Ishikawa (cell line): ENCODE results near the gene C12orf42.

ENCODE experiments used
- CEBPB ChIP-seq: IDR thresholded peaks from 2 replicates; pipeline ENCODE4 v1.6.1; 2012
- CREB1 ChIP-seq: IDR thresholded peaks from 2 replicates; pipeline ENCODE4 v1.6.1; 2012; ENCODE audit warnings: low read depth
- EGR1 ChIP-seq: IDR thresholded peaks from 2 replicates; pipeline ENCODE4 v1.6.1; 2012
- EP300 ChIP-seq: IDR thresholded peaks from 2 replicates; pipeline ENCODE4 v1.6.1; 2012; ENCODE audit warnings: borderline replicate concordance
- FOXM1 ChIP-seq: IDR thresholded peaks from 2 replicates; pipeline ENCODE4 v1.6.1; 2012; ENCODE audit warnings: low read depth, borderline replicate concordance
- NFIC ChIP-seq: IDR thresholded peaks from 2 replicates; pipeline ENCODE4 v1.6.1; 2012
- RAD21 ChIP-seq: IDR thresholded peaks from 2 replicates; pipeline ENCODE4 v1.6.1; 2012; ENCODE audit warnings: low read depth
- TAF1 ChIP-seq: IDR thresholded peaks from 2 replicates; pipeline ENCODE4 v1.6.1; 2012; ENCODE audit warnings: low read depth, mild to moderate bottlenecking
- TCF12 ChIP-seq: IDR thresholded peaks from 2 replicates; pipeline ENCODE4 v1.6.1; 2012; ENCODE audit warnings: low read depth
- TEAD4 ChIP-seq: IDR thresholded peaks from 2 replicates; pipeline ENCODE4 v1.6.1; 2012
- YY1 ChIP-seq: IDR thresholded peaks from 2 replicates; pipeline ENCODE4 v1.6.1; 2012; ENCODE audit warnings: low read depth
- ZBTB7A ChIP-seq: IDR thresholded peaks from 2 replicates; pipeline ENCODE4 v1.6.1; 2012; ENCODE audit warnings: low read depth
- TF ChIP-seq, protein P1 (sequence below): IDR thresholded peaks from 2 replicates; pipeline ENCODE4 v1.6.1; 2012; ENCODE audit warnings: low read depth, mild to moderate bottlenecking
- TF ChIP-seq, protein P2 (sequence below): IDR thresholded peaks from 2 replicates; pipeline ENCODE4 v1.6.1; 2012
- TF ChIP-seq, protein P3 (sequence below): IDR thresholded peaks from 2 replicates; pipeline ENCODE4 v1.6.1; 2012

C12orf42 gene

DNA sequence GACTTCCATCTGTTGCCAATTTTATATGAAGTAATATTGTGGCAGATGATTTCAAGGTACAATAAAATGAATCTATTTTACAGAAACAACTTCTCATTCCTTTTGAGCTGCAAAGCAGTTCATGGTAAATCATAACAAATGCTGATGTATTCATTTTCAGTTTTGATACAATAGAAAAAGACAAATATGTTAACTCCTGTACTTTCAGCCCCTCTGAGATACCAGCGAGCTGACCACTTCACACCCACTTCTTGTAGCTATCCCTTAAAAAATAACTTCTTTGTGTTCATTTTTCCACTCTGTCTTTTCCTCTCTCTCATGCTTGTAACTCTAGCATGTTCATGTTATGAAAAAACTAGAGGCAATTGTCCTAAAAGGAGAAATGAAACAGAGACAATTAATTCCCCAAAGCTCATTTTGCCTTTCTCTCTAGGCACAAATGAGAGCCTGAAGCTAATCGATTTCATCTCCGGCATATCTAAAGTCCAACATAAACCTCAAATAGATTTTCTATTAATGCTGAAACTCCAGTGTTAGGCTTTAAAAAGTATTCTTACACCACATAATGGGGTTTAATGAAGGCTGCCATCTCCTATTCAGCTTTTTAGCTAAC is 182.9 kb downstream of the C12orf42 start:
- TF ChIP-seq, protein P1, sequence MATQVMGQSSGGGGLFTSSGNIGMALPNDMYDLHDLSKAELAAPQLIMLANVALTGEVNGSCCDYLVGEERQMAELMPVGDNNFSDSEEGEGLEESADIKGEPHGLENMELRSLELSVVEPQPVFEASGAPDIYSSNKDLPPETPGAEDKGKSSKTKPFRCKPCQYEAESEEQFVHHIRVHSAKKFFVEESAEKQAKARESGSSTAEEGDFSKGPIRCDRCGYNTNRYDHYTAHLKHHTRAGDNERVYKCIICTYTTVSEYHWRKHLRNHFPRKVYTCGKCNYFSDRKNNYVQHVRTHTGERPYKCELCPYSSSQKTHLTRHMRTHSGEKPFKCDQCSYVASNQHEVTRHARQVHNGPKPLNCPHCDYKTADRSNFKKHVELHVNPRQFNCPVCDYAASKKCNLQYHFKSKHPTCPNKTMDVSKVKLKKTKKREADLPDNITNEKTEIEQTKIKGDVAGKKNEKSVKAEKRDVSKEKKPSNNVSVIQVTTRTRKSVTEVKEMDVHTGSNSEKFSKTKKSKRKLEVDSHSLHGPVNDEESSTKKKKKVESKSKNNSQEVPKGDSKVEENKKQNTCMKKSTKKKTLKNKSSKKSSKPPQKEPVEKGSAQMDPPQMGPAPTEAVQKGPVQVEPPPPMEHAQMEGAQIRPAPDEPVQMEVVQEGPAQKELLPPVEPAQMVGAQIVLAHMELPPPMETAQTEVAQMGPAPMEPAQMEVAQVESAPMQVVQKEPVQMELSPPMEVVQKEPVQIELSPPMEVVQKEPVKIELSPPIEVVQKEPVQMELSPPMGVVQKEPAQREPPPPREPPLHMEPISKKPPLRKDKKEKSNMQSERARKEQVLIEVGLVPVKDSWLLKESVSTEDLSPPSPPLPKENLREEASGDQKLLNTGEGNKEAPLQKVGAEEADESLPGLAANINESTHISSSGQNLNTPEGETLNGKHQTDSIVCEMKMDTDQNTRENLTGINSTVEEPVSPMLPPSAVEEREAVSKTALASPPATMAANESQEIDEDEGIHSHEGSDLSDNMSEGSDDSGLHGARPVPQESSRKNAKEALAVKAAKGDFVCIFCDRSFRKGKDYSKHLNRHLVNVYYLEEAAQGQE, result no peak
- TF ChIP-seq CEBPB, result no peak
- TF ChIP-seq, protein P2, sequence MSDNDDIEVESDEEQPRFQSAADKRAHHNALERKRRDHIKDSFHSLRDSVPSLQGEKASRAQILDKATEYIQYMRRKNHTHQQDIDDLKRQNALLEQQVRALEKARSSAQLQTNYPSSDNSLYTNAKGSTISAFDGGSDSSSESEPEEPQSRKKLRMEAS, result no peak
- TF ChIP-seq, protein P3, sequence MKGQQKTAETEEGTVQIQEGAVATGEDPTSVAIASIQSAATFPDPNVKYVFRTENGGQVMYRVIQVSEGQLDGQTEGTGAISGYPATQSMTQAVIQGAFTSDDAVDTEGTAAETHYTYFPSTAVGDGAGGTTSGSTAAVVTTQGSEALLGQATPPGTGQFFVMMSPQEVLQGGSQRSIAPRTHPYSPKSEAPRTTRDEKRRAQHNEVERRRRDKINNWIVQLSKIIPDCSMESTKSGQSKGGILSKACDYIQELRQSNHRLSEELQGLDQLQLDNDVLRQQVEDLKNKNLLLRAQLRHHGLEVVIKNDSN, result no peak
- TF ChIP-seq RAD21, result no peak
- no peak for TF ChIP-seq YY1
- no peak for TF ChIP-seq CREB1
- TF ChIP-seq ZBTB7A, result no peak
- no peak for TF ChIP-seq EP300
- TF ChIP-seq TAF1, result no peak
- TF ChIP-seq EGR1, result no peak
- no peak for TF ChIP-seq TEAD4
- no peak for TF ChIP-seq FOXM1
- TF ChIP-seq TCF12, result no peak
- TF ChIP-seq NFIC, result no peak

- TF ChIP-seq, protein P2, result no peak
- TF ChIP-seq CREB1, result no peak
Observed at GRCh38 chr12:103310546-103311270, 185.1 kb downstream of the C12orf42 start.

GRCh38 chr12:103308396-103308795 is 187.4 kb downstream of the C12orf42 start:
- TF ChIP-seq, protein P1, result no peak
- TF ChIP-seq TAF1 (no peak), EP300 (no peak), YY1 (no peak), CEBPB (no peak), CREB1 (no peak), NFIC (no peak), EGR1 (no peak), TEAD4 (no peak), TCF12 (no peak), RAD21 (no peak)
- TF ChIP-seq, protein P2, result no peak
- TF ChIP-seq, protein P3, result no peak

GRCh38 chr12:103303484-103303883 is 192.3 kb downstream of the C12orf42 start:
- TF ChIP-seq CEBPB, result no peak
- no peak for TF ChIP-seq TCF12
- no peak for TF ChIP-seq YY1
- TF ChIP-seq FOXM1, result no peak

DNA sequence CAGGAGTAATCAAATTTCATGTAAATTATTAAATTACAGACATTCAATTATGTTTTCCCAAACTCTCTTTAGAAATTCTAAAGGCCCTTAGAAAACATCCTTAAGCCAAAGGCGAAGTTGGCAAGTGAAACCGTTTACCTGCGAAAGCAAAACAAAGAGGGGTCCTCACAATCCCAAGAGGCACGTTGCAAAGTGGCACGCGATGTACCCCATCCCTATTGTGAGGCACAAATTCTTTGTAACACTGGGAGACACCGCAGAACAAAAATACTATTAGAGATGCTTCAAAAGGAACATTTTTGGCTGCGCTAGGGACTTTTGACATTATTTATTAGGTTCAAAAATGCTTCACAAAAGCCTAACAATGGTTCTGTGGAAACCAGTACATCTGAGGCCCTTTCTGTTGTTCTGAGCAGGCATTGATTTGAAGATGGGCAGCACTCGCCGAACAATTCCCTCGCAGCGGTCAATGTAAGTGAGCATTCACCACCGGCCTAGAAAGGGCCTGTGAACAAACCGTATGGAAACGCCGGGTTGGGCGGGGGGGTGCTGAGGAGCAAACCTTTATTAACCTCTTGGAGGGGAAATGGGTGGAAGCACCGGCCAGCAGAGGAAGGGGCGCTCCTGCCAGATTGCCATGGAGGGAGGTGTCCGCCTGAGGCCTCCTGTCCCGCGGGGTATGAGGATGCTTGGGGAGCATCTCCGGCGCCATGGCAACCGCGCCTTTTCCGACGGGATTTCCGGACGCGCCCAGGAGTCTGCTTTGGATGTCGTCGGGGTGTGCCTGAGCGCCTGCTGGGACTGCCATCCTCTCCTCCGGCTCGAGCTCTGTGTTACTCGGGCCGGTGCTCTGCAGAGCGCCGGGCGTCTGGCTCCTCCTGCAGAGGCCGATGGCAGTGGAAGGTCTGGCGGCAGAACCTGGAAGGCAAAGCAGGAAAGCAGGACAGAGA is 193.9 kb downstream of the C12orf42 start:
- TF ChIP-seq, protein P2, result no peak
- TF ChIP-seq CEBPB (no peak), RAD21 (no peak), CREB1 (no peak), NFIC (no peak), TCF12 (no peak), ZBTB7A (no peak), FOXM1 (no peak), EGR1 (no peak), TEAD4 (no peak)
- TF ChIP-seq, protein P1, result no peak
